ENCODE measurements around the gene CYCS. TPM values are rescaled to one million over a fixed set of nuclear protein-coding genes. Genes with fewer than 3 reads are reported as not detected.

Gene CYCS
- polyA plus RNA-seq, 2 of the 4 experiments (the other 2 are of a cell fraction): 235 to 304 TPM

- ATAC-seq (no peak), DNase-seq (ENCODE audit: low read depth in 1 of 2, low spot score in 1 of 2) (no peak), FAIRE-seq (no peak)
- 77% methylated on average over 7 of the region's 7 CpGs for WGBS (ENCODE audit: missing lambda C conversion rate)
- TF ChIP-seq SREBF2 (IDR thresholded peaks at IDR 0.05) (no peak), GATA3 (IDR thresholded peaks at IDR 0.05; ENCODE audit: borderline replicate concordance) (no peak), CHD4 (IDR thresholded peaks at IDR 0.05; ENCODE audit: borderline replicate concordance) (no peak), MAFK (IDR thresholded peaks at IDR 0.05; ENCODE audit: partially characterized antibody) (no peak)
- H3K4me1 ChIP-seq: no peaks in the 10 kb centered on the region
- no peaks in the 10 kb centered on the region for H3K9me3 ChIP-seq
- ChIA-PET POLR2A (no interaction called here), CTCF (no interaction called here)
- no peak overlapping the region for H3K4me3 ChIP-seq
- no peak overlapping the region for H3K27ac ChIP-seq
- no peak overlapping the region for H3K4me2 ChIP-seq
Measured at GRCh38 chr7:25169683-25170082, 44.6 kb upstream of the CYCS start.

DNA sequence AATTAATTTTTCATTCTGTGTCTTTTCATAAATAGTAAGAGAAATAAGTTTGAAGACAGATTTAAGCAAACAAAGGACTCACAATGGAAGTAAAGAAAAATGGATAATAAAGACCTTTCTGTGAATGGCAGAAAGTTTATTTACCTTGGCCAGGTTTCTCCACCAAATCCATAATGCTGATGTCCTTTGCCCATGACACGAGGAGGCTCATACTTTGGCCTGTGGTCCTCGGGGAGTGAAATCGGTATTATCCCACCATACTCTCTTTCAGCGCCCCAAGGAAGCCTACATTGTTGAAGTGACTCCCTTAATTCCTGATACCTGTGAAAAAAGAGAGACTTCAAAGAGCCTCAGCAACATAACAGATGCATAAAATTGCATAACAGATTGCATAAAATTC lies 43.1 kb upstream of the CYCS start:
- no peak for DNase-seq (ENCODE audit: low read depth in 1 of 2, low spot score in 1 of 2)
- FAIRE-seq: no peak
- ChIA-PET POLR2A (no interaction called here), CTCF (no interaction called here)
- no peak for ATAC-seq
- Histone ChIP-seq H3K4me2 (no peak overlapping the region), H3K4me1 (no peaks in the 10 kb centered on the region), H3K4me3 (no peak overlapping the region), H3K27ac (no peak overlapping the region), H3K9me3 (no peaks in the 10 kb centered on the region)
- no peak for TF ChIP-seq NFE2L2 (conservative IDR thresholded peaks at IDR 0.05; ENCODE audit: low read length)
- TF ChIP-seq E2F6 (IDR thresholded peaks at IDR 0.05; ENCODE audit: borderline replicate concordance, low read depth): no peak
- TF ChIP-seq RCOR1 (IDR thresholded peaks at IDR 0.05; ENCODE audit: low read depth, low read length): no peak
- no peak for TF ChIP-seq RARB (CRISPR knock-in tag; IDR thresholded peaks at IDR 0.05)
- TF ChIP-seq MYC (IDR thresholded peaks at IDR 0.05; ENCODE audit: borderline replicate concordance, low read length): no peak
- no peak for TF ChIP-seq PHF8 (IDR thresholded peaks at IDR 0.05; ENCODE audit: borderline replicate concordance, low read depth)
- TF ChIP-seq ZNF302 (CRISPR knock-in tag; IDR thresholded peaks at IDR 0.05): no peak
- TF ChIP-seq, protein P1, sequence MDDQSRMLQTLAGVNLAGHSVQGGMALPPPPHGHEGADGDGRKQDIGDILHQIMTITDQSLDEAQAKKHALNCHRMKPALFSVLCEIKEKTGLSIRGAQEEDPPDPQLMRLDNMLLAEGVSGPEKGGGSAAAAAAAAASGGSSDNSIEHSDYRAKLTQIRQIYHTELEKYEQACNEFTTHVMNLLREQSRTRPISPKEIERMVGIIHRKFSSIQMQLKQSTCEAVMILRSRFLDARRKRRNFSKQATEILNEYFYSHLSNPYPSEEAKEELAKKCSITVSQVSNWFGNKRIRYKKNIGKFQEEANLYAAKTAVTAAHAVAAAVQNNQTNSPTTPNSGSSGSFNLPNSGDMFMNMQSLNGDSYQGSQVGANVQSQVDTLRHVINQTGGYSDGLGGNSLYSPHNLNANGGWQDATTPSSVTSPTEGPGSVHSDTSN (IDR thresholded peaks at IDR 0.05): no peak
- TF ChIP-seq CHD2 (IDR thresholded peaks at IDR 0.05; ENCODE audit: low read length, partially characterized antibody): no peak
- TF ChIP-seq HOXA7 (CRISPR knock-in tag; IDR thresholded peaks at IDR 0.05): no peak
- TF ChIP-seq KDM5A (IDR thresholded peaks at IDR 0.05): no peak
- TF ChIP-seq MAZ (IDR thresholded peaks at IDR 0.05; ENCODE audit: borderline replicate concordance, low read depth, low read length): no peak
- TF ChIP-seq, protein P2, sequence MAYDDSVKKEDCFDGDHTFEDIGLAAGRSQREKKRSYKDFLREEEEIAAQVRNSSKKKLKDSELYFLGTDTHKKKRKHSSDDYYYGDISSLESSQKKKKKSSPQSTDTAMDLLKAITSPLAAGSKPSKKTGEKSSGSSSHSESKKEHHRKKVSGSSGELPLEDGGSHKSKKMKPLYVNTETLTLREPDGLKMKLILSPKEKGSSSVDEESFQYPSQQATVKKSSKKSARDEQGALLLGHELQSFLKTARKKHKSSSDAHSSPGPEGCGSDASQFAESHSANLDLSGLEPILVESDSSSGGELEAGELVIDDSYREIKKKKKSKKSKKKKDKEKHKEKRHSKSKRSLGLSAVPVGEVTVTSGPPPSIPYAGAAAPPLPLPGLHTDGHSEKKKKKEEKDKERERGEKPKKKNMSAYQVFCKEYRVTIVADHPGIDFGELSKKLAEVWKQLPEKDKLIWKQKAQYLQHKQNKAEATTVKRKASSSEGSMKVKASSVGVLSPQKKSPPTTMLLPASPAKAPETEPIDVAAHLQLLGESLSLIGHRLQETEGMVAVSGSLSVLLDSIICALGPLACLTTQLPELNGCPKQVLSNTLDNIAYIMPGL (CRISPR knock-in tag; IDR thresholded peaks at IDR 0.05; ENCODE audit: borderline replicate concordance): no peak
- no peak for TF ChIP-seq EHMT2 (IDR thresholded peaks at IDR 0.05; ENCODE audit: low read depth)
- TF ChIP-seq EHF (CRISPR knock-in tag; IDR thresholded peaks at IDR 0.05): no peak
- TF ChIP-seq RNF2 (IDR thresholded peaks at IDR 0.05; ENCODE audit: borderline replicate concordance, low read depth): no peak
- no peak for TF ChIP-seq FOSL2 (IDR thresholded peaks at IDR 0.05)
- no peak for TF ChIP-seq FOSL2 (CRISPR knock-in tag; IDR thresholded peaks at IDR 0.05)
- no peak for TF ChIP-seq SREBF2 (IDR thresholded peaks at IDR 0.05)
- TF ChIP-seq NR3C1 (IDR thresholded peaks at IDR 0.05): no peak
- TF ChIP-seq CHD4 (IDR thresholded peaks at IDR 0.05; ENCODE audit: borderline replicate concordance): no peak
- 65% methylated on average over 4 of the region's 4 CpGs for WGBS (ENCODE audit: missing lambda C conversion rate)

Measured in A549 (cell line).